ENCODE results near the gene SLC36A3.

The SLC36A3 gene

DNA sequence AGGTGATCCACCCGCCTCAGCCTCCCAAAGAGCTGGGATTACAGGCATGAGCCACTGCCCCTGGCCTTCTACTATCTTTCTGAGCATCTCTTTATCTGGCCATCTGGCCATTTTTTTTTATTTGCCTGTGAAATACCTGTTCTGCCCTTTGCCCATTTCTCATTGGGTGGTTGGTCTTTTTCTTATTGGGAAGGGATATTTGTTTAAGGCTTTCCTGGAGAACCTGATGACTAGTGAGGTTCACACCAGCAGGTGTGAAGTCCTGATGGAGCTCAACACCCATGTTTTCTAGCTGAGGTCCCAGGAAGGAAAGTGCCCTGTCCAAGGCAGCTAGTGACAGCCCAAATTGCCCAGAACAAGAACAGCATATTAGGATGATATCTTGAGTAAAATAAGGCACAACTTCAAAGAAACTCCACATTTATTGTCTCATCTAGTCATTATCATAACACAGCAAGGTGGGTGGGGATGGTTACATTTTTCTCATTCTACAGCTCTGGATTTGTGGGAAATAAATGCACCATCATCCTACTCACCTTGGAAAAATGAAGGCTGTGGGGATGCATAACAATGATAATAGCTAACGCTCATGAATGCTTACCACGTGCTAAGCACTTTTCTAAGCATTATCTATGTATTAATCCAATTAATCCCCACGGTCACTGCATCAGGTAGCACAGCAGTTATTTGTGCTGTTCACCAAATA is 20.3 kb downstream of the SLC36A3 start:
- H2BK12ac ChIP-seq (ENCODE audit: low read length), result no peak overlapping the region
- no peaks in the 10 kb centered on the region for H3K27me3 ChIP-seq (ENCODE audit: insufficient read depth, low read length)
- H4K91ac ChIP-seq (ENCODE audit: low read depth, low read length), result no peak overlapping the region
- H2BK5ac ChIP-seq (ENCODE audit: low read depth, low read length, poor library complexity), result no peak overlapping the region
- no peaks in the 10 kb centered on the region for H3K36me3 ChIP-seq (ENCODE audit: control insufficient read depth in 1 of 2, insufficient read depth in 2 of 2, low read length in 2 of 2)
- H3K27ac ChIP-seq (ENCODE audit: low read depth, low read length), result no peak overlapping the region
- H3K4me3 ChIP-seq (ENCODE audit: low read depth, low read length), result peak overlapping the region; percentile 25
- no peak overlapping the region for H2AK5ac ChIP-seq (ENCODE audit: low read length)
- peaks cover 0 to 9% of the 10 kb centered on the region in 2 experiments for H3K4me1 ChIP-seq (ENCODE audit: control insufficient read depth in 1 of 2, insufficient read depth in 2 of 2, low read length in 2 of 2)
- H3K9ac ChIP-seq (ENCODE audit: low read length), result no peak overlapping the region
- DNase-seq, result peak; percentile 67 to 94
- no peak overlapping the region for H4K12ac ChIP-seq (ENCODE audit: low read depth, low read length)
- H3K79me1 ChIP-seq (ENCODE audit: low read length), result no peaks in the 10 kb centered on the region
- H2BK120ac ChIP-seq (ENCODE audit: insufficient read depth, low read length, poor library complexity), result no peak overlapping the region
- no peaks in the 10 kb centered on the region for H3K79me2 ChIP-seq (ENCODE audit: control insufficient read depth, insufficient read depth, low read length, poor library complexity)
- no peak overlapping the region for H4K8ac ChIP-seq (ENCODE audit: low read depth, low read length)
- H3K9me3 ChIP-seq (ENCODE audit: insufficient read depth, low read depth, low read length), result peaks cover 3% of the 10 kb centered on the region
- H3K23ac ChIP-seq (ENCODE audit: low read length), result no peak overlapping the region
- H2AFZ ChIP-seq (ENCODE audit: insufficient read depth, low read length, poor library complexity), result no peak overlapping the region
- no CpG with 5 or more reads among the region's 4 CpGs for WGBS (ENCODE audit: extremely low coverage, insufficient coverage, insufficient read length)
- no peak overlapping the region for H3K4me2 ChIP-seq (ENCODE audit: low read length)
- H3K14ac ChIP-seq (ENCODE audit: low read length), result no peak overlapping the region
- H3K4ac ChIP-seq (ENCODE audit: low read depth, low read length), result no peak overlapping the region
- H3K18ac ChIP-seq (ENCODE audit: low read length), result no peak overlapping the region

- no CpG with 5 or more reads among the region's 13 CpGs for WGBS (ENCODE audit: extremely low coverage, insufficient coverage, insufficient read length)
- peak; percentile 93 to 97 for DNase-seq
- H3K79me2 ChIP-seq (ENCODE audit: control insufficient read depth, insufficient read depth, low read length, poor library complexity), result no peaks in the 10 kb centered on the region
Measured at GRCh38 chr5:151281001-151281639, 22.4 kb downstream of the SLC36A3 start.

DNA sequence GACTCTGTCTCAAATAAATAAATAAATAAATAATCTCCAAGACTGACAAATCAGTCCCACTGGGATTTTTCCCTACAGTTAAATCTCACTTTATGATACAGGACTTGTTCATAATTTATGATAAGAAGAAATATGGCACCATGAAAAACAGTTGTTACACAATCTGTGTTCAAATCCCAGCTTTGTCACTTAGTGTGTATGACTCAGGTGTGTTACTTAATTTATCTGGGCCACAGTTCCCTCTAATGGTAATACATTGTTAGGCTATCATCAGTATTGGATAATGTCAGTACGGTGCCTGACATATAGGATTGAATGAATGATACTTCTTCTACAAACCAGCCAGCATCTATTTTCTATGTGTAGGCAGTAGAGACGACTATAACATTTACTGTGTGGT is 23.1 kb downstream of the SLC36A3 start:
- Histone ChIP-seq H3K9me3 (ENCODE audit: insufficient read depth, low read depth, low read length) (peaks cover 3% of the 10 kb centered on the region), H3K9ac (ENCODE audit: low read length) (no peak overlapping the region), H3K18ac (ENCODE audit: low read length) (no peak overlapping the region), H3K27ac (ENCODE audit: low read depth, low read length) (no peak overlapping the region), H3K23ac (ENCODE audit: low read length) (no peak overlapping the region), H3K79me2 (ENCODE audit: control insufficient read depth, insufficient read depth, low read length, poor library complexity) (no peaks in the 10 kb centered on the region), H3K4me3 (ENCODE audit: low read depth, low read length) (no peak overlapping the region), H2AFZ (ENCODE audit: insufficient read depth, low read length, poor library complexity) (no peak overlapping the region), H4K91ac (ENCODE audit: low read depth, low read length) (no peak overlapping the region), H3K27me3 (ENCODE audit: insufficient read depth, low read length) (no peaks in the 10 kb centered on the region), H2BK120ac (ENCODE audit: insufficient read depth, low read length, poor library complexity) (no peak overlapping the region), H3K4me2 (ENCODE audit: low read length) (no peak overlapping the region), H2AK5ac (ENCODE audit: low read length) (no peak overlapping the region), H3K36me3 (ENCODE audit: control insufficient read depth in 1 of 2, insufficient read depth in 2 of 2, low read length in 2 of 2) (no peaks in the 10 kb centered on the region), H3K4ac (ENCODE audit: low read depth, low read length) (no peak overlapping the region), H3K14ac (ENCODE audit: low read length) (no peak overlapping the region), H4K12ac (ENCODE audit: low read depth, low read length) (no peak overlapping the region), H3K4me1 (ENCODE audit: control insufficient read depth in 1 of 2, insufficient read depth in 2 of 2, low read length in 2 of 2) (peaks cover 0 to 7% of the 10 kb centered on the region in 2 experiments), H2BK12ac (ENCODE audit: low read length) (no peak overlapping the region), H2BK5ac (ENCODE audit: low read depth, low read length, poor library complexity) (no peak overlapping the region), H4K8ac (ENCODE audit: low read depth, low read length) (no peak overlapping the region), H3K79me1 (ENCODE audit: low read length) (no peaks in the 10 kb centered on the region)
- DNase-seq, result peak; percentile 34 to 85
- WGBS (ENCODE audit: extremely low coverage, insufficient coverage, insufficient read length), result no CpG with 5 or more reads among the region's 2 CpGs

More at GRCh38 chr5:151281001-151281639, 22.4 kb downstream of the SLC36A3 start:
- Histone ChIP-seq H3K14ac (ENCODE audit: low read length) (no peak overlapping the region), H4K12ac (ENCODE audit: low read depth, low read length) (no peak overlapping the region), H3K36me3 (ENCODE audit: control insufficient read depth in 1 of 2, insufficient read depth in 2 of 2, low read length in 2 of 2) (no peaks in the 10 kb centered on the region), H3K23ac (ENCODE audit: low read length) (no peak overlapping the region), H3K4me2 (ENCODE audit: low read length) (no peak overlapping the region), H3K4ac (ENCODE audit: low read depth, low read length) (no peak overlapping the region), H4K8ac (ENCODE audit: low read depth, low read length) (no peak overlapping the region), H3K4me1 (ENCODE audit: control insufficient read depth in 1 of 2, insufficient read depth in 2 of 2, low read length in 2 of 2) (peaks cover 0 to 9% of the 10 kb centered on the region in 2 experiments), H3K79me1 (ENCODE audit: low read length) (no peaks in the 10 kb centered on the region), H3K18ac (ENCODE audit: low read length) (no peak overlapping the region), H3K9me3 (ENCODE audit: insufficient read depth, low read depth, low read length) (peaks cover 3% of the 10 kb centered on the region), H3K9ac (ENCODE audit: low read length) (no peak overlapping the region), H2BK5ac (ENCODE audit: low read depth, low read length, poor library complexity) (no peak overlapping the region), H4K91ac (ENCODE audit: low read depth, low read length) (no peak overlapping the region), H3K27me3 (ENCODE audit: insufficient read depth, low read length) (no peaks in the 10 kb centered on the region), H2AFZ (ENCODE audit: insufficient read depth, low read length, poor library complexity) (no peak overlapping the region), H3K4me3 (ENCODE audit: low read depth, low read length) (no peak overlapping the region), H2BK120ac (ENCODE audit: insufficient read depth, low read length, poor library complexity) (no peak overlapping the region), H2AK5ac (ENCODE audit: low read length) (peak overlapping the region; percentile 7), H2BK12ac (ENCODE audit: low read length) (no peak overlapping the region), H3K27ac (ENCODE audit: low read depth, low read length) (no peak overlapping the region)

DNA sequence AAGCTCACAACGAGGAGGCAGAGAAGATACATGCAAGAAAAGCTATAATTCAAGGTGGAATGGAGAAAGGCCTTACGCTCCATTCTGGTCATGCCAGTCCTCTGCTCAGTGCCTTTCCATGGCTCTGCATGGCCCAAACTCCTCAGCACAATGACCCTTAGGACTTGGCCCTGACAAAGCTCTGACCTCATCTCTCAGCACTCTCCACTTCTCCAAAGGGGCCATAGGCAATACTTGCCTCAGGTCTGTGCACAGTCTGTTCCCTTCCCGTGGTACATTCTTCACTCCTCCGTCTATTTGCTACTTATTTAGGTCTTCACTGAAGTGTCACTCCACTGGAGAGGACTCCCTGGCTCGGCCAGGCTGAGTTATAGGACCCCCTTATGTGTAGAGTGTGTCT is 24.7 kb downstream of the SLC36A3 start:
- no CpG with 5 or more reads among the region's 5 CpGs for WGBS (ENCODE audit: extremely low coverage, insufficient coverage, insufficient read length)
- peak; percentile 24 to 51 for DNase-seq
- H3K27me3 ChIP-seq (ENCODE audit: insufficient read depth, low read length), result no peaks in the 10 kb centered on the region
- no peak overlapping the region for H3K9ac ChIP-seq (ENCODE audit: low read length)
- no peak overlapping the region for H2BK12ac ChIP-seq (ENCODE audit: low read length)
- H4K12ac ChIP-seq (ENCODE audit: low read depth, low read length), result no peak overlapping the region
- H2AFZ ChIP-seq (ENCODE audit: insufficient read depth, low read length, poor library complexity), result no peak overlapping the region
- H2BK120ac ChIP-seq (ENCODE audit: insufficient read depth, low read length, poor library complexity), result no peak overlapping the region
- H2BK5ac ChIP-seq (ENCODE audit: low read depth, low read length, poor library complexity), result no peak overlapping the region
- no peak overlapping the region for H3K14ac ChIP-seq (ENCODE audit: low read length)
- H3K23ac ChIP-seq (ENCODE audit: low read length), result no peak overlapping the region
- H3K4ac ChIP-seq (ENCODE audit: low read depth, low read length), result no peak overlapping the region
- H3K4me1 ChIP-seq (ENCODE audit: control insufficient read depth in 1 of 2, insufficient read depth in 2 of 2, low read length in 2 of 2), result peaks cover 5 to 8% of the 10 kb centered on the region in 2 experiments
- no peak overlapping the region for H3K4me3 ChIP-seq (ENCODE audit: low read depth, low read length)
- no peak overlapping the region for H3K27ac ChIP-seq (ENCODE audit: low read depth, low read length)
- H3K79me2 ChIP-seq (ENCODE audit: control insufficient read depth, insufficient read depth, low read length, poor library complexity), result no peaks in the 10 kb centered on the region
- peaks cover 3% of the 10 kb centered on the region for H3K9me3 ChIP-seq (ENCODE audit: insufficient read depth, low read depth, low read length)
- no peak overlapping the region for H2AK5ac ChIP-seq (ENCODE audit: low read length)
- no peak overlapping the region for H4K8ac ChIP-seq (ENCODE audit: low read depth, low read length)
- H3K4me2 ChIP-seq (ENCODE audit: low read length), result no peak overlapping the region
- no peaks in the 10 kb centered on the region for H3K79me1 ChIP-seq (ENCODE audit: low read length)
- H3K18ac ChIP-seq (ENCODE audit: low read length), result no peak overlapping the region
- no peak overlapping the region for H4K91ac ChIP-seq (ENCODE audit: low read depth, low read length)
- no peaks in the 10 kb centered on the region for H3K36me3 ChIP-seq (ENCODE audit: control insufficient read depth in 1 of 2, insufficient read depth in 2 of 2, low read length in 2 of 2)
